CD4-positive, alpha-beta T cell (primary cell): ENCODE results near the gene DUS4L. TPM values are rescaled to one million over a fixed set of nuclear protein-coding genes. Genes with fewer than 3 reads are reported as not detected.

Experiments
- ATAC-seq: fragments of 200-7000 bp; cut with Tn5 transposase; one replicate; pipeline ENCODE4 v1.10.0; 2022; ENCODE audit warnings: mild to moderate bottlenecking; ENCODE audit not compliant: poor library complexity
- CTCF ChIA-PET: fragments of 350-600 bp; sonication (Branson Sonifier 250); formaldehyde crosslinking; loops from one replicate; lab custom pipeline; 2021; ENCODE audit warnings: antibody characterized with exemption, inconsistent platforms; lab: Charles Lee
- POLR2A ChIA-PET: fragments of 350-600 bp; sonication (Branson Sonifier 250); formaldehyde crosslinking; loops from one replicate; lab custom pipeline; 2021; ENCODE audit warnings: antibody characterized with exemption, inconsistent platforms; lab: Charles Lee
- DNase-seq, 14 experiments: peaks; one replicate each; pipeline ENCODE4 v3.0.0-alpha.2; 2013 to 2020; ENCODE audit warnings: mixed read lengths in 2 of 14
- H3K27ac ChIP-seq, 2 donors: one replicate each; pipeline versions ENCODE4 v1.5.1 to v1.7.0; 2013; ENCODE audit warnings: low read length in 2 of 2, low read depth in 1 of 2, mild to moderate bottlenecking in 1 of 2
- H3K27me3 ChIP-seq, 2 experiments: 1 replicate in 1 of 2; 2 replicates in 1 of 2; pipeline versions ENCODE4 v1.6.1 to v1.7.0; 2013; ENCODE audit warnings: low read length in 2 of 2, control low read depth in 1 of 2, mild to moderate bottlenecking in 1 of 2, moderate library complexity in 1 of 2; ENCODE audit not compliant: insufficient read depth in 2 of 2, control insufficient read depth in 1 of 2
- H3K36me3 ChIP-seq: one replicate; pipeline ENCODE4 v1.6.1; 2013; ENCODE audit warnings: low read length, control low read depth; ENCODE audit not compliant: insufficient read depth
- H3K4me1 ChIP-seq: one replicate; pipeline ENCODE4 v1.6.1; 2013; ENCODE audit warnings: low read length, control low read depth; ENCODE audit not compliant: insufficient read depth
- H3K4me3 ChIP-seq: one replicate; pipeline ENCODE4 v1.5.1; 2013; ENCODE audit warnings: mild to moderate bottlenecking, low read length, moderate library complexity
- H3K9me3 ChIP-seq, 2 experiments: 1 replicate in 1 of 2; 2 replicates in 1 of 2; pipeline versions ENCODE4 v1.6.1 to v1.7.0; 2013; ENCODE audit warnings: low read length in 2 of 2, mild to moderate bottlenecking in 2 of 2, control low read depth in 1 of 2, moderate library complexity in 1 of 2; ENCODE audit not compliant: control insufficient read depth in 1 of 2, insufficient read depth in 1 of 2
- H3K27ac Mint-ChIP-seq: one replicate; pipeline ENCODE4 v1.8.0; 2020; ENCODE audit warnings: mixed read lengths
- H3K27me3 Mint-ChIP-seq: one replicate; pipeline ENCODE4 v1.8.0; 2021; ENCODE audit warnings: mixed read lengths
- H3K36me3 Mint-ChIP-seq: one replicate; pipeline ENCODE4 v1.8.0; 2021; ENCODE audit warnings: low read depth, mixed read lengths
- H3K4me1 Mint-ChIP-seq: one replicate; pipeline ENCODE4 v1.8.0; 2021; ENCODE audit warnings: low read depth, mixed read lengths
- H3K4me3 Mint-ChIP-seq: one replicate; pipeline ENCODE4 v1.8.0; 2020; ENCODE audit warnings: mild to moderate bottlenecking, mixed read lengths
- H3K9me3 Mint-ChIP-seq: one replicate; pipeline ENCODE4 v1.8.0; 2020; ENCODE audit warnings: mixed read lengths
- CTCF ChIP-seq: fragments of 200-600 bp; IDR thresholded peaks from one replicate; pipeline ENCODE4 v1.8.0; 2022; ENCODE audit warnings: antibody characterized with exemption, mild to moderate bottlenecking
- intact Hi-C, 2 experiments: fragments of 100-400 bp; cut with DNase I in 1 of 2; cut with micrococcal nuclease in 1 of 2; formaldehyde crosslinking; loops; one replicate each; pipeline versions ENCODE4 v1.15.1 to v1.9.0; 2023 to 2025; cut with DNase I, micrococcal nuclease
- total RNA-seq, 174 experiments: library from RNA in 2 of 174; stranded (reverse) in 2 of 174; gene quantifications; one replicate each; pipeline ENCODE4 v1.2.3 and lab custom pipeline; 2021 to 2026

Gene DUS4L
- total RNA-seq, 2 experiments from 2014 or later, result 14.3 to 14.4 TPM

- Mint-ChIP-seq H3K27me3 (no peaks in the 10 kb centered on the region), H3K27ac (no peak overlapping the region), H3K36me3 (peaks cover 33% of the 10 kb centered on the region), H3K9me3 (no peaks in the 10 kb centered on the region), H3K4me1 (no peaks in the 10 kb centered on the region), H3K4me3 (no peak overlapping the region)
- DNase-seq (no peak), ATAC-seq (no peak)
- H3K9me3 ChIP-seq, result no peaks in the 10 kb centered on the region
- ChIA-PET POLR2A (no interaction called here), CTCF (interaction anchor here (0.6 kb wide), 1 partner anchor 271 kb away, joined by 3 read pairs; no protein-coding TSS in a partner anchor)
- H3K36me3 ChIP-seq, result peaks cover 8% of the 10 kb centered on the region
- H3K4me3 ChIP-seq, result no peak overlapping the region
- intact Hi-C loops, result no loop called here
- H3K27ac ChIP-seq, result no peak overlapping the region
- H3K4me1 ChIP-seq, result no peaks in the 10 kb centered on the region
- TF ChIP-seq CTCF, result no peak
- H3K27me3 ChIP-seq, result no peaks in the 10 kb centered on the region
Measured at GRCh38 chr7:107593025-107593410, 29.2 kb downstream of the DUS4L start.

GRCh38 chr7:107594961-107595737 lies 31.4 kb downstream of the DUS4L start:
- ChIA-PET CTCF (no interaction called here), POLR2A (no interaction called here)
- DNase-seq (no peak), ATAC-seq (no peak)
- Histone ChIP-seq H3K27me3 (no peaks in the 10 kb centered on the region), H3K4me3 (no peak overlapping the region), H3K27ac (no peak overlapping the region), H3K4me1 (no peaks in the 10 kb centered on the region), H3K36me3 (peaks cover 8% of the 10 kb centered on the region), H3K9me3 (no peaks in the 10 kb centered on the region)
- H3K4me1 Mint-ChIP-seq, result no peaks in the 10 kb centered on the region
- no peak overlapping the region for H3K4me3 Mint-ChIP-seq
- no peak for TF ChIP-seq CTCF
- intact Hi-C loops, result no loop called here
- H3K27ac Mint-ChIP-seq, result no peak overlapping the region
- no peaks in the 10 kb centered on the region for H3K27me3 Mint-ChIP-seq
- no peaks in the 10 kb centered on the region for H3K9me3 Mint-ChIP-seq
- peaks cover 28% of the 10 kb centered on the region for H3K36me3 Mint-ChIP-seq

- TF ChIP-seq CTCF, result no peak
- Histone ChIP-seq H3K4me3 (no peak overlapping the region), H3K27me3 (no peaks in the 10 kb centered on the region), H3K36me3 (peaks cover 8% of the 10 kb centered on the region), H3K9me3 (no peaks in the 10 kb centered on the region), H3K4me1 (no peaks in the 10 kb centered on the region), H3K27ac (no peak overlapping the region)
- Mint-ChIP-seq H3K27me3 (no peaks in the 10 kb centered on the region), H3K4me3 (no peak overlapping the region), H3K27ac (no peak overlapping the region), H3K36me3 (peaks cover 46% of the 10 kb centered on the region), H3K9me3 (no peaks in the 10 kb centered on the region), H3K4me1 (no peaks in the 10 kb centered on the region)
- DNase-seq (no peak), ATAC-seq (no peak)
- ChIA-PET POLR2A (no interaction called here), CTCF (interaction anchor here (1.2 kb wide), 1 partner anchor 9 kb away, joined by 3 read pairs; no protein-coding TSS in a partner anchor)
- intact Hi-C loops, result no loop called here
Measured at GRCh38 chr7:107596881-107597581, 33.3 kb downstream of the DUS4L start.
